ENCODE data around the gene C18orf63.

GRCh38 chr18:74380916-74381315 lies 65.3 kb downstream of the C18orf63 start:
- TF ChIP-seq CTCF (IDR thresholded peaks at IDR 0.05) (no peak), POLR2A (IDR thresholded peaks at IDR 0.05) (no peak), POLR2AphosphoS5 (IDR thresholded peaks at IDR 0.05) (no peak)
